Sigmoid colon (tissue), 4 donors: ENCODE results near the gene ABLIM1.

Source experiments
- CTCF ChIP-seq, 4 experiments: fragments of 450-650 bp in 3 of 4; fragments of 200-600 bp in 1 of 4; IDR thresholded peaks; one replicate each; pipeline ENCODE4 v1.5.1; 2016 to 2019; ENCODE audit warnings: antibody characterized with exemption in 4 of 4, mild to moderate bottlenecking in 3 of 4, moderate library complexity in 2 of 4
- EP300 ChIP-seq, 4 donors: sonication (generic); formaldehyde crosslinking; IDR thresholded peaks; one replicate each; pipeline ENCODE4 v1.6.1; 2017; ENCODE audit warnings: antibody characterized with exemption in 4 of 4
- POLR2A ChIP-seq, 2 donors: fragments of 450-650 bp; IDR thresholded peaks; one replicate each; pipeline ENCODE4 v1.6.1; 2016; ENCODE audit warnings: antibody characterized with exemption in 2 of 2, mild to moderate bottlenecking in 2 of 2, moderate library complexity in 2 of 2
- POLR2AphosphoS5 ChIP-seq, 4 donors: sonication (generic); formaldehyde crosslinking; IDR thresholded peaks; one replicate each; pipeline ENCODE4 v1.6.1; 2017; ENCODE audit warnings: antibody characterized with exemption in 4 of 4

DNA sequence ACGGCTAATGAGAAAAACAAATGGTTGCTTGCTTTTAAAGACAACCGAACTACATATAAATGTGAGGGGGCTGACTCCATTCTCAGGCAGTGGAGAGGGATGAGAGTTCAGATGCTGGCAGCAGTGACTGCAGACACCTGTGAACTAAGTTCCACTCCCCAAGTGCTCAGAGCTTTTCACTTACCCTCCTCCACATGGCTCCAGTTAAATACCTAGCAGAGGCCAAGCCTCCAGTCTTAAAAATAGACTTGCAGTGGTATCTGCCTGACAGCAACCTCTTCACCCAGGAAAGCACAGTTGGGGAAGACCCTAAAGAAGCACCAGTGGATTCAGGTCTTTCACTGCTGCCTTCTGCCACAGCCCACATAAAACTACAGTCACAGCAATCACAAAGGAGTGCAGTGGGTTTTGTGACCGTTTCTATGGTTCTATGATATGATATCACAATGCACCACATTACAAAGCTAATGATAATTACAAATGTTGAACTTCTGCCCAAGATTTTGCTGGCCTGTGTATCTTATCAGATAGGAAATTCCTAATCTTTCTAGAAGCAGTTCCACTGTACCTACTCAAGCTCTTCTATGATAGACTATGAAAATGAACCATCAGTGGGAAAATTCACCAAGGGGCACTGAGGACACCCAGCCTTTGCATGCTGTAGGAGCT is 3.3 kb upstream of the ABLIM1 start:
- TF ChIP-seq CTCF (IDR thresholded peaks at IDR 0.05) (no peak), EP300 (IDR thresholded peaks at IDR 0.05) (no peak), POLR2AphosphoS5 (IDR thresholded peaks at IDR 0.05) (no peak), POLR2A (IDR thresholded peaks at IDR 0.05) (no peak)
